ENCODE results near the gene KIR2DL1.
"Not testable (repeated sequence)": the region's sequence is repeated elsewhere in the genome, so short reads cannot be mapped to it uniquely, and the experiment has no call there.

Gene KIR2DL1

DNA sequence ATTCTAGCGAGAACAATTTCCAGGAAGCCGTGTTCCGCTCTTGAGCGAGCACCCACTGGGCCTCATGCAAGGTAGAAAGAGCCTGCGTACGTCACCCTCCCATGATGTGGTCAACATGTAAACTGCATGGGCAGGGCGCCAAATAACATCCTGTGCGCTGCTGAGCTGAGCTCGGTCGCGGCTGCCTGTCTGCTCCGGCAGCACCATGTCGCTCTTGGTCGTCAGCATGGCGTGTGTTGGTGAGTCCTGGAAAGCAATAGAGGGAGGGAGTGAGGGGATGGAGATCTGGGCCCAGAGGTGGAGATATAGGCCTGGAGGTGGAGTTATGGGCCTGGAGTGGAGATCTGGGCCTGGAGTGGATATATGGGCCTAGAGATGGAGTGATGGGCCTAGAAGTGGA, at the start of gene KIR2DL1:
Gene KIR2DL1 (plus strand): TSS at position 148 of the 400 bp plus-strand sequence. CDS start 58 bp downstream, at position 206.
- not testable (repeated sequence) for DNase-seq

DNA sequence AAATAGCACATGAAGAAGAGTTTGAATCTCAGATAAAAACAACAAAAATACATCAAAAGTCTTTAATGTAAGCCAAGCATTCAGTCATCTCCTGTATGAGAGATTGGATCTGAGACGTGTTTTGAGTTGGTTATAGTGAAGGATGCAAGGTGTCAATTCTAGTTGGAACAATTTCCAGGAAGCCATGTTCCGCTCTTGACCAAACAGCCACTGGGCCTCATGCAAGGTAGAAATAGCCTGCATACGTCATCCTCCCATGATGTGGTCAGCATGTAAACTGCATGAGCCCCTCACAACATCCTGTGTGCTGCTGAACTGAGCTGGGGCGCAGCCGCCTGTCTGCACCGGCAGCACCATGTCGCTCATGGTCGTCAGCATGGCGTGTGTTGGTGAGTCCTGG, 45.5 kb upstream of the KIR2DL1 start, which contains the start of gene KIR3DL3:
Gene KIR3DL3 (plus strand): TSS at position 301 of the 400 bp plus-strand sequence. CDS start 55 bp downstream, at position 356.
- no peak for DNase-seq

DNA sequence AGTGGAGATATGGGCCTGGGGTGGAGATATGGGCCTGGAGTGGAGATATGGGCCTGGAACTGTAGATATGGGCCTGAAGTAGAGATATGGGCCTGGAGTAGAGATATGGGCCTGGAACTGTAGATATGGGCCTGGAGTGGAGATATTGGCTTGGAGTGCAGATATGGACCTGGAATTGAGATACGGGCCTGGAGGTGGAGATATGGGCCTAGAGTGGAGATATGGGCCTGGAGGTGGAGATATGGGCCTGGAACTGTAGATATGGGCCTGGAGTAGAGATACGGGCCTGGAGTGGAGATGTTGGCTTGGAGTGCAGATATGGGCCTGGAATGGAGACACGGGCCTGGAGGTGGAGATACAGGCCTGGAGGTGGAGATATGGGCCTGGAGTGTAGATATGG, 44.9 kb upstream of the KIR2DL1 start:
- DNase-seq, result no peak

DNA sequence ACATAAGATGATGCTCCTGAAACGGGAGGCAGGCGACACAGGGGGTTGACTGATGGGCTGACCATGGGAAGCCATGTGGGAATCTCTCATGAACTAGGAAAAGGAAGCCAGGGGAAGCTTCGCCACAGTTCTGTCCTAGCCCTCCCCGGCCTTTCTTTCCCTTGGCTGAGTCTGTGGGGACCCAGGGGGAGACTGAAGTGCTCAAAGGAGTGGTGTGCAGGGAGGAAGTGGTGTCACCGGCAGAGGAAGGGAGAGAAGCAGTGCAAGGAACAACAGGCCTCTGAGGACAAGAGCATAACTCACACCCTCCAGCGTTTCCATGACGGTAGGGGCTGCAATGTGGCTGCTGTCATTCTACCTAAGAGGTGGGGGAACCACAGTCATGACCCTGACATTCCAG, 44.3 kb upstream of the KIR2DL1 start:
- DNase-seq, result no peak

DNA sequence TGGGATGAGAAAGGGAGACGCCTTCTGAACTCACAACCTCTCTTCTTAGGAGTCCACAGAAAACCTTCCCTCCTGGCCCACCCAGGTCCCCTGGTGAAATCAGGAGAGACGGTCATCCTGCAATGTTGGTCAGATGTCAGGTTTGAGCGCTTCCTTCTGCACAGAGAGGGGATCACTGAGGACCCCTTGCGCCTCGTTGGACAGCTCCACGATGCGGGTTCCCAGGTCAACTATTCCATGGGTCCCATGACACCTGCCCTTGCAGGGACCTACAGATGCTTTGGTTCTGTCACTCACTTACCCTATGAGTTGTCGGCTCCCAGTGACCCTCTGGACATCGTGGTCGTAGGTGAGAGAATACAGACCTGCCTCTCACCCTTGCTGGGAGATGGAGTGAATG, 42.0 kb upstream of the KIR2DL1 start:
- no peak for DNase-seq

DNA sequence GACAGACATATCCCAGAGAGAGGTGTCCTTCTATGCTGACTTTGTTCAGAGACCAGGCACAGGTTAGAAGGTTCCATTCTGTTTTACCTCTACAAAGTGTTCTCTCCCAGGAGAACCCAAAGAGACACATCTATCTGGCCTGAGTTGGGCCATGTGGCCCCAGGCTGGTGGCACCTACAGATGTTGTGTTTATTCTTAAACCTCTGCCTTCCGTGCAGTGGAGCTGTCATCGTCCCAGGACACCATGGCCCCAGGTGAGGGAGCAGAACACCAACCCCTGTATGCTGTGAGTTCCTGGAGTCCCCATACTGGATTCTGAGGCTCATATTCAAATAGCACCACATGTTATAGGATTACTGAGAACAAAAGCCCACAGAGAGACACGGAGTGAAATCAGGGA, 41.4 kb upstream of the KIR2DL1 start:
- DNase-seq, result no peak

DNA sequence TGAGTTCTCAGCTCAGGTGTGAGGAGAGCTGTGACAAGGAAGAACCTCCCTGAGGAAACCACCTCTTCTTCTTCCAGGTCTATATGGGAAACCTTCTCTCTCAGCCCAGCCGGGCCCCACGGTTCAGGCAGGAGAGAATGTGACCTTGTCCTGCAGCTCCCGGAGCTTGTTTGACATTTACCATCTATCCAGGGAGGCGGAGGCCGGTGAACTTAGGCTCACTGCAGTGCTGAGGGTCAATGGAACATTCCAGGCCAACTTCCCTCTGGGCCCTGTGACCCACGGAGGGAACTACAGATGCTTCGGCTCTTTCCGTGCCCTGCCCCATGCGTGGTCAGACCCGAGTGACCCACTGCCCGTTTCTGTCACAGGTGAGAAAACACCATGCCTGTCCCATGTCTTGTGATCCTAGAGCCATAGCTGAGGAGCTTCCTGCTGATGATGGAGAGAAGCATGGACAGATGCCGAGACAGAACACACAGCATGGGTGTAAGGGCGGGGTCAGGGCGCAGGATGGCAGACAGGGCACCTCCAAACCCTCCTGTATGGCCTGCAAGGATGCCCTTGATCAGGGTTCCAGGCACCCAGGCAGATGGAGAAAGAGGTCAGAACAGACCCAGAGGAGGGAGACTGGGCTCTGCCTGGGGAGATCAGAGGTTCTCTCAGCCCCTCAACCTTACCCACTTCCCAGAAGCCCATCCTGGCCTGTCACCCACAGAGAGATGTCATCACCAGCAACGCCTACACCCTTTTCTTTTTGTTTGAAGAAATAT, 40.0 kb upstream of the KIR2DL1 start:
- DNase-seq, result no peak

DNA sequence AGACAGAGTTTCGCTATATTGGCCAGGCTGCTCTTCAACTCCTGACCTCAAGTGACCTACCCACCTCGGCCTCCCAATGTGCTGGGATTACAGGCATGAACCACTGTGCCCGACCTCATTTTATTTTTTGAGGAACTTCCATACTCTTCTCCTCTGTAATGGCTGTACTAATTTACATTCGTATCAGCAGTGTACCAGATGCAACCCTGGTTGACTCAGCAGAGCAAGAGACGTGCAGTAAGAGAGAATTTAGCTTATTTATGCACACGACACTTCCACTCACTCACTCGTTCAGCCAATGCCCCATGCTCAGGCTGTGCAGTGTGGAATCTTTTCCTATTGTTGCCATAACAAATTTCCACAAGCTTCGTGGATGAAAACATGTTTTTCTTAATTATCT, 38.4 kb upstream of the KIR2DL1 start:
- DNase-seq, result no peak

DNA sequence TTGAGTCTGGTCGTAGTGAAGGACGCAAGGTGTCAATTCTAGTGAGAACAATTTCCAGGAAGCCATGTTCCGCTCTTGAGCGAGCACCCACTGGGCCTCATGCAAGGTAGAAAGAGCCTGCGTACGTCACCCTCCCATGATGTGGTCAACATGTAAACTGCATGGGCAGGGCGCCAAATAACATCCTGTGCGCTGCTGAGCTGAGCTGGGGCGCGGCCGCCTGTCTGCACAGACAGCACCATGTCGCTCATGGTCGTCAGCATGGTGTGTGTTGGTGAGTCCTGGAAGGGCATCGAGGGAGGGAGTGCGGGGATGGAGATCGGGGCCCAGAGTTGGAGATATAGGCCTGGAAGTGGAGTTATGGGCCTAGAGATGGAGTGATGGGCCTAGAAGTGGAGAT, 31.3 kb upstream of the KIR2DL1 start, which contains the start of gene KIR2DL3:
Gene KIR2DL3 (plus strand): TSS at position 208 of the 400 bp plus-strand sequence. CDS start 33 bp downstream, at position 241.
- not testable (repeated sequence) for DNase-seq

DNA sequence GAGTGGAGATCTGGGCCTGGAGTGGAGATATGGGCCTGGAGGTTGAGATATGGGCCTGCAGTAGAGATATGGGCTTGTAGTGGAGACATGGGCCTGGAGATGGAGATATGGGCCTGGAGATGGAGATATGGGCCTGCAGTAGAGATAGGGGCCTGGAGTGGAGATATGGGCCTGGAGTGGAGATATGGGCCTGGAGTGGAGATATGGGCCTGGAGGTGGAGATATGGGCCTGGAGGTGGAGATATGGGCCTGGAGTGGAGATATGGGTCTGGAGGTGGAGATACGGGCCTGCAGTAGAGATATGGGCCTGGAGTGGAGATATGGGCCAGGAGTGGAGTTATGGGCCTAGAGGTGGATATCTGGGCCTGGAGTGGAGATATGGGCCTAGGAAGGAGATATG, 30.9 kb upstream of the KIR2DL1 start:
- no peak for DNase-seq

DNA sequence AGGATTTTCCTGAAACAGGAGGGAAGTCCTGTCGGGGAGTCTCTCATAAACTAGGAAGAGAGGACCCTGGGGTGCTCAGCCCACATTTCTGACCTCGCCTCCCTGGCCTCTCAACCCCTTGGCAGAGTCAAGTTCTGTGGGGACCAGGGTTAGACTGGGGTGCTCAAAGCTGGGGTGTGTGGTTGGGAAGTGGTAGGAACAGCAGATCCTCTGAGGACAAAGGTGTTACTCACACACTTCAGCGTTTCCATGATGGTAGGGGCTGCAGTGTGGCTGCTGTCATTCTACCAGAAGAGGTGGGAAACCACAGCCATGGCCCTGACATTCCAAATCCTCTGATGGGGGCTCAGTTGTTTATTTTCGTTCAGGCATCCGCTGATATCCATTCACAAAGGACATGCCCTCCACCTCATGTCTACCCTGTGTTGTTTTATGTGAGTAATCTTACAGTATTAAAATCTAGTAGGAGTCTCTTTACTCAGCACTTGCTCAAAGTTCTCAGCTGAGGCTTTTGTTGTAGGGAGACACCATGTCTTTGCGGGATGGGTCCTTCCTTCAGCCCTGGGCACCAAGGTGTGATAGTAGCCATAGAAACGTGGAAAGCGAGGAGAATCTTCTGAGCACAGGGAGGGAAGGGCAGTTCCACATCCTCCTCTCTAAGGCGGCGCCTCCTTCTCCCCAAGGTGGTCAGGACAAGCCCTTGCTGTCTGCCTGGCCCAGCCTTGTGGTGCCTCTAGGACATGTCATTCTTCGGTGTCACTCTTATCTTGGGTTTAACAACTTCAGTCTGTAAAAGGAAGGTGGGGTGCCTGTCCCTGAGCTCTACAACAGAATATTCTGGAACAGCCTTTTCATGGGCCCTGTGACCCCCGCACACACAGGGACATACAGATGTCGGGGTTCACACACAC, 29.8 kb upstream of the KIR2DL1 start:
- DNase-seq, result no peak

DNA sequence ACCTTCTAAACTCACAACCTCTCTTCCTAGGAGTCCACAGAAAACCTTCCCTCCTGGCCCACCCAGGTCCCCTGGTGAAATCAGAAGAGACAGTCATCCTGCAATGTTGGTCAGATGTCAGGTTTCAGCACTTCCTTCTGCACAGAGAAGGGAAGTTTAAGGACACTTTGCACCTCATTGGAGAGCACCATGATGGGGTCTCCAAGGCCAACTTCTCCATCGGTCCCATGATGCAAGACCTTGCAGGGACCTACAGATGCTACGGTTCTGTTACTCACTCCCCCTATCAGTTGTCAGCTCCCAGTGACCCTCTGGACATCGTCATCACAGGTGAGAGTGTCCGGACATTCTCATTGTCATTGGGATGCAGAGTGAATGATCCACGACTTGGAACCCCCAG, 27.6 kb upstream of the KIR2DL1 start:
- DNase-seq, result not testable (repeated sequence)

DNA sequence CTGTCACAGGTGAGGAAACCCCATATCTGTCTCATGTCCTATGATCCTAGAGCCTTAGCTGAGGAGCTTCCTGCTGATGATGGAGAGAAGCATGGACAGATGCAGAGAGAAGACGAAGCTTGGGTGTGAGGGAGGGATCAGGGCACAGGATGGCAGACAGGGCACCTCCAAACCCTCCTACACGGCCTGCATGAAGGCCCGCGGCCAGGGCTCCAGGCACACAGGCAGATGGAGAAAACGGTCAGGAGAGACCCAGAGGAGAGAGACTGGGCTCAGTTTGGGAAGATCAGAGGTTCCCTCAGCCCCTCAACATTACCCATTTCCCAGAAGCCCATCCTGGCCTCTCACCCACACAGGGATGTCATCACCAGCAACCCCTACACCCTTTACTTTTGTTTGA, 25.5 kb upstream of the KIR2DL1 start:
- not testable (repeated sequence) for DNase-seq

DNA sequence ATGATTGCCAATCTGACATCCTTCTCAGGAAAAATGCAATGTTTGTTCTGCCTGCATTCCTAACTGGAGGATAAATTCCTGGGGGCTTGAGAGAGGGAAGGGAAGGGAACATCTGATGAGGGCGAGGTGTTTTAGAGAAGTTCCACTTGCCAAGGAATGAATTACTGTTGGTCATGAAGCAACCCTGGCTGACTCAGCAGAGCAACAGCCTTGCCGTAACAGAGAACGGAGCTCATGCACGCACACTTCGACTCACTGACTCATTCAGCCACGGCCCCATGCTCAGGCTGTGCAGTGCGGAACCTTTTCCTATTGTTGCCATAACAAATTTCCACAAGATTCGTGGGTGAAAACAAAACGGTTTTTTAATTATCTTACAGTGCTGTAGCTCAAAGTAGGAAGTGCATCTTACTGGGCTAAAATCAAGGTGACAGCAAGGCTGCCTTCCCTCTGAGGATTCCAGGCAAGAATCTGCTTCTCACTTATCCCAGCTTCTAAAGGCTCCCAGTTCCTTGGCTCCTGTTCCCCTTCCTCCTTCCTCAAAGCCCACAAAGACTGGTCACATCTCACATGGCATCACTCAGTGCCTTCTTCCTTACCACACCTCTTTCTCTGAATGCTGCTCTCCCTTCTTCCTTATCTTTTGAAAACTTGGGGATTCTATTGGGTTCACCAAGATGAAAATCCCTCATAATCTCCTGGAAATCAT, 21.8 kb upstream of the KIR2DL1 start:
- DNase-seq, result not testable (repeated sequence)

DNA sequence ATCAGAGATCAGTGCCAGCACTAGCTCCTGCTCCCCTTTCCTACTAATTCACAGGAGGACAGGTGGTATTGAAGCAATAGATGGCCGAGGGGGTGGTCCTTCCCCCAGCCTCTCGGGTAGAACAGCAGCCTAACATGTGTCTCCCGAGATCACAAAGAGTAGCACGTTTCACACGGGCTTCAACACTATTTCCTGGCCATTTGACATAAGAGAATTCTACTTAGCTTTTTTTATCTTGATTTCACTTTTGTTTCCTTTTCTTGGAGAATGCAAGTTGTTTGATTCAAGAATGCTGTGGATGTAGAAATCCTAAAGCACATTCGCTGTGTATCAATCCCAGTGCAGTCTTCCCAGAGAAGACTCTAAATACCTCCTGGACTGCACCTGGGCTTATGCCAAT, 19.3 kb upstream of the KIR2DL1 start:
- DNase-seq, result not testable (repeated sequence)

DNA sequence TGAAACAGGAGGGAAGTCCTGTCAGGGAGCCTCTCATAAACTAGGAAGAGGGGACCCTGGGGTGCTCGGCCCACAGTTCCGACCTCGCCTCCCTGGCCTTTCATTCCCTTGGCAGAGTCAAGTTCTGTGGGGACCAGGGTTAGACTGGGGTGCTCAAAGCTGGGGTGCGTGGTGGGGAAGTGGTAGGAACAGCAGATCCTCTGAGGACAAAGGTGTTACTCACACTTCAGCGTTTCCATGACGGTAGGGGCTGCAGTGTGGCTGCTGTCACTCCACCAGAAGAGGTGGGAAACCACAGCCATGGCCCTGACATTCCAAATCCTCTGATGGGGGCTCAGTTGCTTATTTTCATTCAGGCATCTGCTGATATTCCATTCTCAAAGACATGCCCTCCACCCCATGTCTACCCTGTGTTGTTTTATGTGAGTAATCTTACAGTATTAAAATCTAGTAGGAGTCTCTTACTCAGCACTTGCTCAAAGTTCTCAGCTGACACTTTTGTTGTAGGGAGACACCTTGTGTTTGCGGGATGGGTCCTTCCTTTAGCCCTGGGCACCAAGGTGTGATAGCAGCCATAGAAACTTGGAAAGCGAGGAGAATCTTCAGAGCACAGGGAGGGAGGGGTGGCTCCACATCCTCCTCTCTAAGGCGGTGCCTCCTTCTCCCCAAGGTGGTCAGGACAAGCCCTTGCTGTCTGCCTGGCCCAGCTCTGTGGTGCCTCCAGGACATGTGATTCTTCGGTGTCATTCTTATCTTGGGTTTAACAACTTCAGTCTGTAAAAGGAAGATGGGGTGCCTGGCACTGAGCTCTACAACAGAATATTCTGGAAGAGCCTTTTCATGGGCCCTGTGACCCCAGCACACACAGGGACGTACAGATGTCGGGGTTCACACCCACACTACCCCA, 13.1 kb upstream of the KIR2DL1 start:
- not testable (repeated sequence) for DNase-seq

DNA sequence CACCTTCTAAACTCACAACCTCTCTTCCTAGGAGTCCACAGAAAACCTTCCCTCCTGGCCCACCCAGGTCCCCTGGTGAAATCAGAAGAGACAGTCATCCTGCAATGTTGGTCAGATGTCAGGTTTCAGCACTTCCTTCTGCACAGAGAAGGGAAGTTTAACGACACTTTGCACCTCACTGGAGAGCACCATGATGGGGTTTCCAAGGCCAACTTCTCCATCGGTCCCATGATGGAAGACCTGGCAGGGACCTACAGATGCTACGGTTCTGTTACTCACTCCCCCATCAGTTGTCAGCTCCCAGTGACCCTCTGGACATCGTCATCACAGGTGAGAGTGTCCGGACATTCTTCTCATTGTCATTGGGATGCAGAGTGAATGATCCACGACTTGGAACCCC, 11.0 kb upstream of the KIR2DL1 start:
- not testable (repeated sequence) for DNase-seq

DNA sequence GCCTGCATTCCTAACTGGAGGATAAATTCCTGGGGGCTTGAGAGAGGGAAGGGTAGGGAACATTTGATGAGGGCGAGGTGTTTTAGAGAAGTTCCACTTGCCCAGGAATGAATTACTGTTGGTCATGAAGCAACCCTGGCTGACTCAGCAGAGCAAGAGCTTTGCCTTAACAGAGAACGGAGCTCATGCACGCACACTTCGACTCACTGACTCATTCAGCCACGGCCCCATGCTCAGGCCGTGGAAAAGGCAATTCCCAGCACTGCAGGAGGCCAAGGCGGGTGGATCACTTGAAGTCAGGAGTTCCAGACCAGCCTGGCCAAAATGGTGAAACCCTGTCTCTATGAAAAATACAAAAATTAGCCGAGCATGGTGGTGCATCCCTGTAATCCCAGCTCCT, 5.4 kb upstream of the KIR2DL1 start:
- not testable (repeated sequence) for DNase-seq

DNA sequence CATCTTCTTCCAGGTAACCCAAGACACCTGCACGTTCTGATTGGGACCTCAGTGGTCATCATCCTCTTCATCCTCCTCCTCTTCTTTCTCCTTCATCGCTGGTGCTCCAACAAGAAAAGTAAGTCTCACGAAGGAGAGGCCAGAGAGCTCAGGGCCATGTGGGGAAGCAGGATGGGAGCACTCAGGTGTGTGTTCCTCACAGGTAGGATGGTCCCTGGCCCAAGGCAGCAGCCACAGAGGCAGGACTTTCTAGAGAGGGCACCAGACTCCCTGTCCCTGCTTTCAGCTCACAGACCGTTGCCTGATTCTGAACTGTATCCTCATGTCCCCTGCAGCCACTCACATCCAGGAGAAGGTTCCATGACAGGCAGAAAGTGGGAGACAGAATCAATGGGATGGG, 3.1 kb upstream of the KIR2DL1 start:
- not testable (repeated sequence) for DNase-seq

DNA sequence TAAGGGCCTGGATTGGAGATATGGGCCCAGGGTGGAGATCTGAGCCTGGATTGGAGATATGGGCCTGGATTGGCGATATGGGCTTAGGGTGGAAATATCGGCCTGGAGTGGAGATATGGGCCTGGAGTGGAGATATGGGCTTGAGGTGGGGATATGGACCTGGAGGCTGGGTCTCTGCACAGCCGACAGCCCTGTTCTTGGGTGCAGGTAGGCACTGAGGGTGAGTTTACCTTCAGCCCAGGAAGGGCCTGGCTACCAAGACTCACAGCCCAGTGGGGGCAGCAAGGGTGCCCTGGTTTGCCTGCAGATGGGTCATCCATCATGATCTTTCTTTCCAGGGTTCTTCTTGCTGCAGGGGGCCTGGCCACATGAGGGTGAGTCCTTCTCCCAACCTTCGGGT, 918 bp downstream of the KIR2DL1 start:
- DNase-seq, result not testable (repeated sequence)

DNA sequence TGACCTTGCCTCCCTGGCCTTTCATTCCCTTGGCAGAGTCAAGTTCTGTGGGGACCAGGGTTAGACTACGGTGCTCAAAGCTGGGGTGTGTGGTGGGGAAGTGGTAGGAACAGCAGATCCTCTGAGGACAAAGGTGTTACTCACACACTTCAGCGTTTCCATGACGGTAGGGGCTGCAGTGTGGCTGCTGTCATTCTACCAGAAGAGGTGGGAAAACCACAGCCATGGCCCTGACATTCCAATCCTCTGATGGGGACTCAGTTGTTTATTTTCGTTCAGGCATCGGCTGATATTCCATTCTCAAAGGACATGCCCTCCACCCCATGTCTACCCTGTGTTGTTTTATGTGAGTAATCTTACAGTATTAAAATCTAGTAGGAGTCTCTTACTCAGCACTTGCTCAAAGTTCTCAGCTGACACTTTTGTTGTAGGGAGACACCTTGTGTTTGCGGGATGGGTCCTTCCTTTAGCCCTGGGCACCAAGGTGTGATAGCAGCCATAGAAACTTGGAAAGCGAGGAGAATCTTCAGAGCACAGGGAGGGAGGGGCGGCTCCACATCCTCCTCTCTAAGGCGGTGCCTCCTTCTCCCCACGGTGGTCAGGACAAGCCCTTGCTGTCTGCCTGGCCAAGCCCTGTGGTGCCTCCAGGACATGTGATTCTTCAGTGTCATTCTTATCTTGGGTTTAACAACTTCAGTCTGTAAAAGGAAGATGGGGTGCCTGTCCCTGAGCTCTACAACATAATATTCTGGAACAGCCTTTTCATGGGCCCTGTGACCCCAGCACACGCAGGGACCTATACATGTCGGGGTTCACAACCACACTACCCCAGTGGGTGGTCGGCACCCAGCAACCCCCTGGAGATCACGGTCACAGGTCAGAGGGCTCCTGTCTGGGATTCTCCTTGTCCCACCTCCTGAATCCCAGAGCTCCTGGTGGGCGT, 1.7 kb downstream of the KIR2DL1 start:
- DNase-seq, result not testable (repeated sequence)

Data from stimulated activated CD4-positive, alpha-beta T cell treated with anti-CD3 and anti-CD28 coated beads, Interleukin-4, amount 100 ng/mL, for 24 hours (primary cell).